Measurements from ENCODE around the gene VIM.

DNA sequence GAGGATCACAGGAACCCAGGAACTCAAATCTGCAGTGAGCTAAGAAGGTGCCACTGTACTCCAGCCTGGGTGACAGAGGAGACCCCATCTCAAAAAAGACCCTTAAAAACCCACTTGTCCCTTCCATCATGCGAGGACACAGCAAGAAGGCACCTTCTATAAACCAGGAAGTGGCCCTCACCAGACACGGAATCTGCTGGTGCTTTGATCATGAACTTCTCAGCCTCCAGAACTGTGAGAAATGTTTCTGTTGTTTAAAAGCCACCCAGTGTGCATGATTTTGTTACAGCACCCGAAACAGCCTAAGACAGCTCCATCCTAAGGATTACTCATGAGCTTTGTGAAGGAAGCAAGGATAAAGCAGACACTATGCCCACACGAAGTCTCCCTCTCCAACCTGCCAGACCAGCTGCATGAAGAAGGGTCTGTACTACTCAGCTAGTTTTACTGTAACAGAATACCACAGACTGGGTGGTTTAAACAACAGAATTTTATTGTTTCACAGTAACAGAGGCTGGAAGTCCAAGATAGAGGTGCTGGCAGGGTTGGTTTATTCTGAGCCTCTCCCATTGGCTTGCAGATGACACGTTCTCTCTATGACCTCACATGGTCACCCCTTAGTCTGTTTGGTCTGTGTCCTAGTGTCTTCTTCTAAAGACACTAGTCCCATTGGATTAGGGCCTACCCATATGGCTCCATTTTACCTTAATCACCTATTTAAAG lies 13.7 kb downstream of the VIM start:
- TF ChIP-seq TAF1 (IDR thresholded peaks at IDR 0.05; ENCODE audit: borderline replicate concordance, insufficient read depth, low read length) (no peak), SIN3A (IDR thresholded peaks at IDR 0.05; ENCODE audit: borderline replicate concordance, insufficient read depth, low read length) (no peak), POLR2AphosphoS5 (IDR thresholded peaks at IDR 0.05; ENCODE audit: low read depth, low read length) (no peak)
- TF ChIP-seq, protein P1, sequence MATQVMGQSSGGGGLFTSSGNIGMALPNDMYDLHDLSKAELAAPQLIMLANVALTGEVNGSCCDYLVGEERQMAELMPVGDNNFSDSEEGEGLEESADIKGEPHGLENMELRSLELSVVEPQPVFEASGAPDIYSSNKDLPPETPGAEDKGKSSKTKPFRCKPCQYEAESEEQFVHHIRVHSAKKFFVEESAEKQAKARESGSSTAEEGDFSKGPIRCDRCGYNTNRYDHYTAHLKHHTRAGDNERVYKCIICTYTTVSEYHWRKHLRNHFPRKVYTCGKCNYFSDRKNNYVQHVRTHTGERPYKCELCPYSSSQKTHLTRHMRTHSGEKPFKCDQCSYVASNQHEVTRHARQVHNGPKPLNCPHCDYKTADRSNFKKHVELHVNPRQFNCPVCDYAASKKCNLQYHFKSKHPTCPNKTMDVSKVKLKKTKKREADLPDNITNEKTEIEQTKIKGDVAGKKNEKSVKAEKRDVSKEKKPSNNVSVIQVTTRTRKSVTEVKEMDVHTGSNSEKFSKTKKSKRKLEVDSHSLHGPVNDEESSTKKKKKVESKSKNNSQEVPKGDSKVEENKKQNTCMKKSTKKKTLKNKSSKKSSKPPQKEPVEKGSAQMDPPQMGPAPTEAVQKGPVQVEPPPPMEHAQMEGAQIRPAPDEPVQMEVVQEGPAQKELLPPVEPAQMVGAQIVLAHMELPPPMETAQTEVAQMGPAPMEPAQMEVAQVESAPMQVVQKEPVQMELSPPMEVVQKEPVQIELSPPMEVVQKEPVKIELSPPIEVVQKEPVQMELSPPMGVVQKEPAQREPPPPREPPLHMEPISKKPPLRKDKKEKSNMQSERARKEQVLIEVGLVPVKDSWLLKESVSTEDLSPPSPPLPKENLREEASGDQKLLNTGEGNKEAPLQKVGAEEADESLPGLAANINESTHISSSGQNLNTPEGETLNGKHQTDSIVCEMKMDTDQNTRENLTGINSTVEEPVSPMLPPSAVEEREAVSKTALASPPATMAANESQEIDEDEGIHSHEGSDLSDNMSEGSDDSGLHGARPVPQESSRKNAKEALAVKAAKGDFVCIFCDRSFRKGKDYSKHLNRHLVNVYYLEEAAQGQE (IDR thresholded peaks at IDR 0.05; ENCODE audit: insufficient read depth in 1 of 2, low read depth in 2 of 2, low read length in 2 of 2) = no peak

Data from PFSK-1 (cell line).